Measurements from ENCODE around the gene MAD2L2. TPM values are rescaled to one million over a fixed set of nuclear protein-coding genes. Genes with fewer than 3 reads are reported as not detected.

Gene MAD2L2
- total RNA-seq, 4 donors from 2014 or later, result 19.4 to 43.7 (median 24.3) TPM

GRCh38 chr1:11705596-11705995 is 24.6 kb upstream of the MAD2L2 start:
- Histone ChIP-seq H3K9me3 (no peaks in the 10 kb centered on the region), H3K4me3 (no peak overlapping the region), H3K4me1 (peaks cover 0 to 12% (median 3%) of the 10 kb centered on the region in 3 donors), H3K36me3 (no peaks in the 10 kb centered on the region), H3K27ac (no peak overlapping the region), H3K27me3 (peaks cover 72% of the 10 kb centered on the region)
- no peak for ATAC-seq
- WGBS, 2 donors (ENCODE audit: low coverage in 1 of 2), result 74 to 82% methylated on average over 5 to 6 of the region's 9 CpGs
- TF ChIP-seq, protein P1, sequence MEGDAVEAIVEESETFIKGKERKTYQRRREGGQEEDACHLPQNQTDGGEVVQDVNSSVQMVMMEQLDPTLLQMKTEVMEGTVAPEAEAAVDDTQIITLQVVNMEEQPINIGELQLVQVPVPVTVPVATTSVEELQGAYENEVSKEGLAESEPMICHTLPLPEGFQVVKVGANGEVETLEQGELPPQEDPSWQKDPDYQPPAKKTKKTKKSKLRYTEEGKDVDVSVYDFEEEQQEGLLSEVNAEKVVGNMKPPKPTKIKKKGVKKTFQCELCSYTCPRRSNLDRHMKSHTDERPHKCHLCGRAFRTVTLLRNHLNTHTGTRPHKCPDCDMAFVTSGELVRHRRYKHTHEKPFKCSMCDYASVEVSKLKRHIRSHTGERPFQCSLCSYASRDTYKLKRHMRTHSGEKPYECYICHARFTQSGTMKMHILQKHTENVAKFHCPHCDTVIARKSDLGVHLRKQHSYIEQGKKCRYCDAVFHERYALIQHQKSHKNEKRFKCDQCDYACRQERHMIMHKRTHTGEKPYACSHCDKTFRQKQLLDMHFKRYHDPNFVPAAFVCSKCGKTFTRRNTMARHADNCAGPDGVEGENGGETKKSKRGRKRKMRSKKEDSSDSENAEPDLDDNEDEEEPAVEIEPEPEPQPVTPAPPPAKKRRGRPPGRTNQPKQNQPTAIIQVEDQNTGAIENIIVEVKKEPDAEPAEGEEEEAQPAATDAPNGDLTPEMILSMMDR (IDR thresholded peaks at IDR 0.05), result no peak
- TF ChIP-seq POLR2A (IDR thresholded peaks at IDR 0.05), result no peak
- no peak for TF ChIP-seq POLR2AphosphoS5 (IDR thresholded peaks at IDR 0.05)
- TF ChIP-seq EP300 (IDR thresholded peaks at IDR 0.05), result no peak

DNA sequence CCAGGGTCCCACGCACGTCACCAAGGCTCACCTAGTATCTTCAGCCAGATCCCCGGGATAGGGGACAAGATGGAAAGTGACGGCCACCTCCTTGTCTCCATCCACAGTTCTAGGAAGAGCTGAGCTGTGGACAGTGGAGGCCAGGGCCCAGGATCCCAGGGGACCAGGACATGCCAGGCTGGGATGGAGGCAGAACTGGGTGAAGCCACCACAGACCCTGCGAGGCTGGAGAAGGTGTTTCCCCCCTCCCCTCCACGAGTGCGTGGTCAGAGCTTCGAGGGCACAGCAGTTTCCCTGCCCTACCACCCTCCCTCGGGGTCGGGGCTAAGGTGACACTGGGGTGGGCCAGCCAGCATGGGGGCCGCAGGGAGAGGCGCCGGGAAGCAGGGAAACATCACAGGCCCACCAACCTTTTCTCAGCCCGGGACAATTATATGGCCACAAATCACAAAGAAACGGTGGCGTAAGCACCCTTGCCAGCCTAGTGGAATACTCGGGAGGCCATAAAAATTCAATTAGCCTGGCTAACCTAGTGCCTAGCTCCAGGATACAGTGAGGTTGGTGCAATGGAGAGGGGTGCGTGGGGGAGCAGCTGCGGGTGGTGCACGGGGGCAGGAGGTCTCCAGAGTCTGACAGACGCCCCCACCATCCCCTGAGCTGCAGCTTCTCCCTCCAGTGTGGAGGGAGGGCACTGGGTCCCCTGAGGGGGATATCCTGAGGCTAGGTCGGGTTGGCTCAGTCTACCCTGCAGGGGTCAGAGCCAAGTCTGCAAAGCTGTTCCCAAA is 23.9 kb upstream of the MAD2L2 start:
- no peaks in the 10 kb centered on the region for H3K9me3 ChIP-seq
- 40 to 57% methylated on average over 1 to 10 of the region's 22 CpGs for WGBS, 2 donors (ENCODE audit: low coverage in 1 of 2)
- no peak for ATAC-seq
- no peak overlapping the region for H3K4me3 ChIP-seq
- H3K36me3 ChIP-seq, result no peaks in the 10 kb centered on the region
- no peak overlapping the region for H3K27ac ChIP-seq
- TF ChIP-seq POLR2AphosphoS5 (IDR thresholded peaks at IDR 0.05) (no peak), POLR2A (IDR thresholded peaks at IDR 0.05) (no peak), EP300 (IDR thresholded peaks at IDR 0.05) (no peak)
- TF ChIP-seq, protein P1 (IDR thresholded peaks at IDR 0.05), result no peak
- peaks cover 79% of the 10 kb centered on the region for H3K27me3 ChIP-seq
- H3K4me1 ChIP-seq, result peaks cover 0 to 12% (median 3%) of the 10 kb centered on the region in 3 donors

- TF ChIP-seq POLR2A (IDR thresholded peaks at IDR 0.05) (no peak), POLR2AphosphoS5 (IDR thresholded peaks at IDR 0.05) (no peak), EP300 (IDR thresholded peaks at IDR 0.05) (no peak)
- TF ChIP-seq, protein P1 (IDR thresholded peaks at IDR 0.05), result no peak
- Histone ChIP-seq H3K4me3 (no peak overlapping the region), H3K27ac (no peak overlapping the region), H3K4me1 (peaks cover 0 to 12% (median 3%) of the 10 kb centered on the region in 3 donors), H3K36me3 (no peaks in the 10 kb centered on the region), H3K9me3 (no peaks in the 10 kb centered on the region), H3K27me3 (peaks cover 82% of the 10 kb centered on the region)
- 40% methylated on average over 1 of the region's 11 CpGs; no CpG with 5 or more reads in 1 of the 2 donors for WGBS, 2 donors (ENCODE audit: low coverage in 1 of 2)
- ATAC-seq, result no peak
These were observed 23.2 kb upstream of the MAD2L2 start for GRCh38 chr1:11704194-11704529.

- 59 to 64% methylated on average over 6 of the region's 8 CpGs for WGBS, 2 donors (ENCODE audit: low coverage in 1 of 2)
- ATAC-seq, result no peak
- H3K4me3 ChIP-seq, result no peak overlapping the region
These were observed 22.6 kb upstream of the MAD2L2 start for GRCh38 chr1:11703357-11704193.

More at GRCh38 chr1:11703357-11704193, 22.6 kb upstream of the MAD2L2 start:
- Histone ChIP-seq H3K27ac (no peak overlapping the region), H3K36me3 (no peaks in the 10 kb centered on the region), H3K27me3 (peaks cover 81% of the 10 kb centered on the region), H3K9me3 (no peaks in the 10 kb centered on the region), H3K4me1 (peaks cover 0 to 12% (median 3%) of the 10 kb centered on the region in 3 donors)
- TF ChIP-seq, protein P1 (IDR thresholded peaks at IDR 0.05), result no peak
- no peak for TF ChIP-seq POLR2AphosphoS5 (IDR thresholded peaks at IDR 0.05)
- TF ChIP-seq EP300 (IDR thresholded peaks at IDR 0.05), result no peak
- no peak for TF ChIP-seq POLR2A (IDR thresholded peaks at IDR 0.05)
